Epithelial cell of esophagus (primary cell): ENCODE data around the gene PCYOX1L.

Experiments
- DNase-seq: peaks from one replicate; pipeline ENCODE4 v3.0.0; 2010; ENCODE audit warnings: low read depth
- H3K4me3 ChIP-seq: 2 replicates; pipeline ENCODE4 v1.5.1; 2011; ENCODE audit warnings: mild to moderate bottlenecking, low read length, control low read depth
- CTCF ChIP-seq: IDR thresholded peaks from 2 replicates; pipeline ENCODE4 v1.5.1; 2011; ENCODE audit warnings: low read depth, mild to moderate bottlenecking, low read length, control low read depth, inconsistent platforms; ENCODE audit not compliant: insufficient read depth; ENCODE audit errors: missing control alignments

Gene PCYOX1L

GRCh38 chr5:149382517-149383220, 24.8 kb downstream of the PCYOX1L start:
- no peak for DNase-seq
- TF ChIP-seq CTCF = no peak

GRCh38 chr5:149383399-149383798, 25.6 kb downstream of the PCYOX1L start:
- no peak for TF ChIP-seq CTCF
- no peak for DNase-seq
- no peak overlapping the region for H3K4me3 ChIP-seq

More at GRCh38 chr5:149382517-149383220, 24.8 kb downstream of the PCYOX1L start:
- H3K4me3 ChIP-seq = no peak overlapping the region

DNA sequence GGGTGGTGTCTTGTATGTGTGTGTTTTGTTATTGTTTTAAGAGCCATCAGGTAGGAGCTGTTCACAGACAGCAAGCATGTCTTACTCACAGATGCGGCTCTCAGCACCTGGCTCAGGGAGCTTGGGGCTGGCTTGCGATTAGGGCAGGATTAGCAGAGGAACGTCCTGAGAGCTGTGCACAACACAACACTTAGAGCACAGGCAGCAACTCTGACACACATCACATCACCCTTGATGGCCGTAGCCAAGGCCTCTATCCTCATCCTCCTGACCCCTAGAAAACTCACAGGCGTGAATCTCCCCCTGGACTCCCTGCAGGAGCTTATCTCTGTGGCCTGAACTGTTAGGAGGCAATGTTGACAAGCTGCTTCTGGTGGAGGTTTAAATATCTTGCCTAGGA, 28.3 kb downstream of the PCYOX1L start:
- TF ChIP-seq CTCF = no peak
- H3K4me3 ChIP-seq = no peak overlapping the region
- DNase-seq = no peak

DNA sequence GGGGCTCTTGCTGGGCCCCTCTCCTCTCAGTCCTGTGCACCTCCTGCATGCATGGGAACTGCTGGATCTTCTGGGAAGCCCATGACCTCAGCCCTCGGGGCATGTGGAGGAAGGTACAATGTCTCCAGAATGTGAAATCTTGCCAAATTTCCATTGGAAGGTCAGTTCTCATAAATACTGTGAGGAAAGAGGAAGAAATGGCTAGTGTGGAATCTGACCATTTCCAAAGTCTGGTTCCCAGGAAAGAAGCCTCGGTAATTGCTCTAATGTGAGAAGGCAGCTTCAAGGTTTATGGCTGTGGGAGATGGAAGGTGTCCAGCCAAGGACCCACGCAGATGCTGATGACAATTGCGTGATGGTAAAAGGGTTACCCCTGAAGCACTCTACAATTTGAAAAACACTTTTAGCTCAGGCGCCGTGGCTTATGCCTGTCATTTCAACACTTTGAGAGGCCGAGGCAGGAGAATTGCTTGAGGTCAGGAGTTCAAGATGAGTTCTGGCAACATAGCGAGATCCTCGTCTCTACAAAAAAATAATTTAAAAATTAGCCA, 29.3 kb downstream of the PCYOX1L start:
- TF ChIP-seq CTCF = no peak
- H3K4me3 ChIP-seq = no peak overlapping the region
- DNase-seq = no peak

- no peak for TF ChIP-seq CTCF
- no peak for DNase-seq
- no peak overlapping the region for H3K4me3 ChIP-seq
Measured at GRCh38 chr5:149387982-149388381, 30.1 kb downstream of the PCYOX1L start.

DNA sequence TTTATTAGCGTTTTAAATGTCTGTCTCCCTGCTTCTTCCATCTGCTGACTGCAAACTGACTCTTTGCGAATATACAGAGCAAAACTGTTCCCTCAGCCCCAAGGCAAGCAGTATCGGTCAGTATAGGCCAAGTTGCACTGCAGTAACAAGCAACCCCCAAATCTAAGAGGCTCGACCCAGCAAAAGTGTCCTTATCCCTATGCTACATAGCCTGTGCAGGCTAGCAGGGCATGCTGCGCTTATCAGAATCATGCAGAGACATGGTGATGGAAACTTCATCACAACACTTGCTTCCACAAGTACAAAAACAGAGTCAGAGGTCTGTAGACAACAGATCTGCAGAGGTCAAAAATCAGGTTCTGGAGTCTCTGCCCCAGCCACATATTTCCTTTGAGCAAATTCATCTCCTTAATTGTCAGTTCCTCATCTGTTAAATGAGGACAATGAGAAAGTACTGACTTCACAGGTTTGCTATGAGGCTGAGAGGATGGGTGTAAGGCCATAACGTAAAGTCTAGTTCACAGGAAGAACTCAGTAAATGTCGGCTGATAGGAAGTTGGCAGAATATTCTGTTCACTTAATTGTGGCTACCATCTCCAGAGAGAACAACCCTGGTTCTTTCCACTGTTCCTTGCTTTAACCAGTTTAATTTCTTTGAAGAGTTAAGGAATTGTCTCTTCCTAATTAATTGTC, 30.8 kb downstream of the PCYOX1L start:
- no peak for DNase-seq
- TF ChIP-seq CTCF = no peak
- H3K4me3 ChIP-seq = no peak overlapping the region
